HepG2 (cell line): ENCODE data around the gene SMYD1. TPM values are rescaled to one million over a fixed set of nuclear protein-coding genes. Genes with fewer than 3 reads are reported as not detected.
A peak's percentile ranks its signal among the peaks of the same experiment; 100 is the strongest.

Experiments used
- DPF2 ChIP-seq: sonication (generic); formaldehyde crosslinking; IDR thresholded peaks from 2 replicates; pipeline ENCODE4 v1.4.0; 2020; ENCODE audit warnings: mild to moderate bottlenecking, low read depth, missing genetic modification reagents, borderline replicate concordance
- MAF1 ChIP-seq: sonication (generic); formaldehyde crosslinking; IDR thresholded peaks from 2 replicates; pipeline ENCODE4 v1.5.0; 2020; ENCODE audit warnings: missing genetic modification reagents, borderline replicate concordance
- PBX3 ChIP-seq: sonication (generic); formaldehyde crosslinking; IDR thresholded peaks from 2 replicates; pipeline ENCODE4 v1.8.1; 2023; ENCODE audit warnings: missing genetic modification reagents, inconsistent platforms, borderline replicate concordance
- PHF21A ChIP-seq: sonication (generic); formaldehyde crosslinking; IDR thresholded peaks from 2 replicates; pipeline ENCODE4 v1.5.0; 2020; ENCODE audit warnings: mild to moderate bottlenecking, missing genetic modification reagents
- RELA ChIP-seq: sonication (generic); formaldehyde crosslinking; IDR thresholded peaks from 2 replicates; pipeline ENCODE4 v1.4.0; 2020; ENCODE audit warnings: missing genetic modification reagents
- STAT5B ChIP-seq: sonication (generic); formaldehyde crosslinking; IDR thresholded peaks from 2 replicates; pipeline ENCODE4 v1.4.0; 2020; ENCODE audit warnings: missing genetic modification reagents
- YEATS2 ChIP-seq: sonication (generic); formaldehyde crosslinking; IDR thresholded peaks from 2 replicates; pipeline ENCODE4 v1.4.0; 2020; ENCODE audit warnings: missing genetic modification reagents, borderline replicate concordance
- ZFP41 ChIP-seq: sonication (generic); formaldehyde crosslinking; IDR thresholded peaks from 2 replicates; pipeline ENCODE4 v1.4.0; 2020; ENCODE audit warnings: mild to moderate bottlenecking, missing genetic modification reagents, borderline replicate concordance
- ZNF180 ChIP-seq: sonication (generic); formaldehyde crosslinking; IDR thresholded peaks from 2 replicates; pipeline ENCODE4 v1.4.0; 2020; ENCODE audit warnings: low read depth, missing genetic modification reagents, borderline replicate concordance
- ZNF260 ChIP-seq: sonication (generic); formaldehyde crosslinking; IDR thresholded peaks from 2 replicates; pipeline ENCODE4 v1.4.0; 2020; ENCODE audit warnings: missing genetic modification reagents, low read depth, mild to moderate bottlenecking, borderline replicate concordance
- ZNF282 ChIP-seq: fragments of 450-650 bp; IDR thresholded peaks from 2 replicates; pipeline ENCODE4 v1.6.1; 2018; ENCODE audit not compliant: partially characterized antibody
- ZNF292 ChIP-seq: sonication (generic); formaldehyde crosslinking; IDR thresholded peaks from 2 replicates; pipeline ENCODE4 v1.8.1; 2022; ENCODE audit warnings: mild to moderate bottlenecking, low read depth, missing genetic modification reagents, borderline replicate concordance
- ZNF296 ChIP-seq: sonication (generic); formaldehyde crosslinking; conservative IDR thresholded peaks from 2 replicates; pipeline ENCODE4 v1.5.0; 2020; ENCODE audit warnings: mild to moderate bottlenecking, missing genetic modification reagents
- ZNF572 ChIP-seq: sonication (generic); formaldehyde crosslinking; IDR thresholded peaks from 2 replicates; pipeline ENCODE4 v1.5.1; 2020; ENCODE audit warnings: mild to moderate bottlenecking, missing genetic modification reagents
- ZNF660 ChIP-seq: sonication (generic); formaldehyde crosslinking; IDR thresholded peaks from 2 replicates; pipeline ENCODE4 v1.5.1; 2020; ENCODE audit warnings: mild to moderate bottlenecking, low read depth, missing genetic modification reagents, borderline replicate concordance
- polyA plus RNA-seq, 8 experiments: library from polyadenylated mRNA; depleted of rRNA in 3 of 8; stranded (reverse) in 7 of 8; unstranded in 1 of 8; fragments of >200 nt; fragmentation: Illumina TruSeq in 4 of 8; extraction: Trizol in 4 of 8; gene quantifications; 2 replicates each; pipeline versions ENCODE4 v1.2.1 to v1.2.3, GENCODE V29; 2011 to 2016; ENCODE audit warnings: low read depth in 4 of 8, missing spikeins in 1 of 8, mixed read lengths in 1 of 8; ENCODE audit not compliant: insufficient read depth in 1 of 8
- total RNA-seq, 5 experiments: library from RNA; depleted of rRNA; stranded (reverse); fragments of >200 nt; fragmentation: Illumina TruSeq; extraction: Trizol; gene quantifications; 2 replicates each; pipeline ENCODE4 v1.2.3, GENCODE V29; 2016; ENCODE audit warnings: low read depth in 1 of 5
- TF ChIP-seq, protein P1 (sequence below): sonication (generic); formaldehyde crosslinking; conservative IDR thresholded peaks from 2 replicates; pipeline ENCODE4 v1.4.0; 2020; ENCODE audit warnings: missing genetic modification reagents
- TF ChIP-seq, protein P2 (sequence below): IDR thresholded peaks from 2 replicates; pipeline ENCODE4 v1.6.1; 2016; ENCODE audit warnings: low read depth
- TF ChIP-seq, protein P3 (sequence below), 2 experiments: IDR thresholded peaks; 2 replicates each; pipeline ENCODE4 v1.6.1; 2011 to 2012; ENCODE audit warnings: low read length in 2 of 2, borderline replicate concordance in 1 of 2, low read depth in 1 of 2, mild to moderate bottlenecking in 1 of 2, moderate library complexity in 1 of 2
- TF ChIP-seq, protein P4 (sequence below): sonication (generic); formaldehyde crosslinking; IDR thresholded peaks from 2 replicates; pipeline ENCODE4 v1.8.0; 2022; ENCODE audit warnings: mild to moderate bottlenecking, missing genetic modification reagents; ENCODE audit not compliant: insufficient replicate concordance

Gene SMYD1
- total and polyA plus RNA-seq, 2 of the 13 experiments (the other 11 are each of a cell fraction or from before 2014, with no cell fraction given): not detected

- TF ChIP-seq ZNF180 (CRISPR knock-in tag) (no peak), PBX3 (CRISPR knock-in tag) (no peak), STAT5B (CRISPR knock-in tag) (no peak), RELA (CRISPR knock-in tag) (no peak), ZNF282 (no peak), PHF21A (CRISPR knock-in tag) (no peak), MAF1 (CRISPR knock-in tag) (no peak), ZNF572 (CRISPR knock-in tag) (no peak), ZNF260 (CRISPR knock-in tag) (no peak), YEATS2 (no peak), ZNF660 (CRISPR knock-in tag) (no peak), ZFP41 (CRISPR knock-in tag) (no peak), ZNF296 (CRISPR knock-in tag) (no peak), ZNF292 (CRISPR knock-in tag) (no peak), DPF2 (CRISPR knock-in tag) (no peak)
- TF ChIP-seq, protein P1, sequence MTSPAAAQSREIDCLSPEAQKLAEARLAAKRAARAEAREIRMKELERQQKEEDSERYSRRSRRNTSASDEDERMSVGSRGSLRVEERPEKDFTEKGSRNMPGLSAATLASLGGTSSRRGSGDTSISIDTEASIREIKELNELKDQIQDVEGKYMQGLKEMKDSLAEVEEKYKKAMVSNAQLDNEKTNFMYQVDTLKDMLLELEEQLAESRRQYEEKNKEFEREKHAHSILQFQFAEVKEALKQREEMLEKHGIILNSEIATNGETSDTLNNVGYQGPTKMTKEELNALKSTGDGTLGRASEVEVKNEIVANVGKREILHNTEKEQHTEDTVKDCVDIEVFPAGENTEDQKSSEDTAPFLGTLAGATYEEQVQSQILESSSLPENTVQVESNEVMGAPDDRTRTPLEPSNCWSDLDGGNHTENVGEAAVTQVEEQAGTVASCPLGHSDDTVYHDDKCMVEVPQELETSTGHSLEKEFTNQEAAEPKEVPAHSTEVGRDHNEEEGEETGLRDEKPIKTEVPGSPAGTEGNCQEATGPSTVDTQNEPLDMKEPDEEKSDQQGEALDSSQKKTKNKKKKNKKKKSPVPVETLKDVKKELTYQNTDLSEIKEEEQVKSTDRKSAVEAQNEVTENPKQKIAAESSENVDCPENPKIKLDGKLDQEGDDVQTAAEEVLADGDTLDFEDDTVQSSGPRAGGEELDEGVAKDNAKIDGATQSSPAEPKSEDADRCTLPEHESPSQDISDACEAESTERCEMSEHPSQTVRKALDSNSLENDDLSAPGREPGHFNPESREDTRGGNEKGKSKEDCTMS: no peak
- TF ChIP-seq, protein P2, sequence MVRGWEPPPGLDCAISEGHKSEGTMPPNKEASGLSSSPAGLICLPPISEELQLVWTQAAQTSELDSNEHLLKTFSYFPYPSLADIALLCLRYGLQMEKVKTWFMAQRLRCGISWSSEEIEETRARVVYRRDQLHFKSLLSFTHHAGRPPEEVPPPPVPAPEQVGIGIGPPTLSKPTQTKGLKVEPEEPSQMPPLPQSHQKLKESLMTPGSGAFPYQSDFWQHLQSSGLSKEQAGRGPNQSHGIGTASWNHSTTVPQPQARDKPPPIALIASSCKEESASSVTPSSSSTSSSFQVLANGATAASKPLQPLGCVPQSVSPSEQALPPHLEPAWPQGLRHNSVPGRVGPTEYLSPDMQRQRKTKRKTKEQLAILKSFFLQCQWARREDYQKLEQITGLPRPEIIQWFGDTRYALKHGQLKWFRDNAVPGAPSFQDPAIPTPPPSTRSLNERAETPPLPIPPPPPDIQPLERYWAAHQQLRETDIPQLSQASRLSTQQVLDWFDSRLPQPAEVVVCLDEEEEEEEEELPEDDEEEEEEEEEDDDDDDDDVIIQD (CRISPR knock-in tag): peak; percentile 40; the same call in 1 of the 2 replicates
- TF ChIP-seq, protein P3, sequence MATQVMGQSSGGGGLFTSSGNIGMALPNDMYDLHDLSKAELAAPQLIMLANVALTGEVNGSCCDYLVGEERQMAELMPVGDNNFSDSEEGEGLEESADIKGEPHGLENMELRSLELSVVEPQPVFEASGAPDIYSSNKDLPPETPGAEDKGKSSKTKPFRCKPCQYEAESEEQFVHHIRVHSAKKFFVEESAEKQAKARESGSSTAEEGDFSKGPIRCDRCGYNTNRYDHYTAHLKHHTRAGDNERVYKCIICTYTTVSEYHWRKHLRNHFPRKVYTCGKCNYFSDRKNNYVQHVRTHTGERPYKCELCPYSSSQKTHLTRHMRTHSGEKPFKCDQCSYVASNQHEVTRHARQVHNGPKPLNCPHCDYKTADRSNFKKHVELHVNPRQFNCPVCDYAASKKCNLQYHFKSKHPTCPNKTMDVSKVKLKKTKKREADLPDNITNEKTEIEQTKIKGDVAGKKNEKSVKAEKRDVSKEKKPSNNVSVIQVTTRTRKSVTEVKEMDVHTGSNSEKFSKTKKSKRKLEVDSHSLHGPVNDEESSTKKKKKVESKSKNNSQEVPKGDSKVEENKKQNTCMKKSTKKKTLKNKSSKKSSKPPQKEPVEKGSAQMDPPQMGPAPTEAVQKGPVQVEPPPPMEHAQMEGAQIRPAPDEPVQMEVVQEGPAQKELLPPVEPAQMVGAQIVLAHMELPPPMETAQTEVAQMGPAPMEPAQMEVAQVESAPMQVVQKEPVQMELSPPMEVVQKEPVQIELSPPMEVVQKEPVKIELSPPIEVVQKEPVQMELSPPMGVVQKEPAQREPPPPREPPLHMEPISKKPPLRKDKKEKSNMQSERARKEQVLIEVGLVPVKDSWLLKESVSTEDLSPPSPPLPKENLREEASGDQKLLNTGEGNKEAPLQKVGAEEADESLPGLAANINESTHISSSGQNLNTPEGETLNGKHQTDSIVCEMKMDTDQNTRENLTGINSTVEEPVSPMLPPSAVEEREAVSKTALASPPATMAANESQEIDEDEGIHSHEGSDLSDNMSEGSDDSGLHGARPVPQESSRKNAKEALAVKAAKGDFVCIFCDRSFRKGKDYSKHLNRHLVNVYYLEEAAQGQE (IDR thresholded peaks at IDR 0.05; ENCODE audit: borderline replicate concordance in 1 of 2, low read depth in 1 of 2, low read length in 2 of 2): 0 out of 4 replicates have a peak, but pooled peaks of 1 of the 2 experiments have one; percentile 43
- TF ChIP-seq, protein P4, sequence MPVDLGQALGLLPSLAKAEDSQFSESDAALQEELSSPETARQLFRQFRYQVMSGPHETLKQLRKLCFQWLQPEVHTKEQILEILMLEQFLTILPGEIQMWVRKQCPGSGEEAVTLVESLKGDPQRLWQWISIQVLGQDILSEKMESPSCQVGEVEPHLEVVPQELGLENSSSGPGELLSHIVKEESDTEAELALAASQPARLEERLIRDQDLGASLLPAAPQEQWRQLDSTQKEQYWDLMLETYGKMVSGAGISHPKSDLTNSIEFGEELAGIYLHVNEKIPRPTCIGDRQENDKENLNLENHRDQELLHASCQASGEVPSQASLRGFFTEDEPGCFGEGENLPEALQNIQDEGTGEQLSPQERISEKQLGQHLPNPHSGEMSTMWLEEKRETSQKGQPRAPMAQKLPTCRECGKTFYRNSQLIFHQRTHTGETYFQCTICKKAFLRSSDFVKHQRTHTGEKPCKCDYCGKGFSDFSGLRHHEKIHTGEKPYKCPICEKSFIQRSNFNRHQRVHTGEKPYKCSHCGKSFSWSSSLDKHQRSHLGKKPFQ: no peak
These were observed 79.0 kb downstream of the SMYD1 start (continued) for GRCh38 chr2:88146590-88146989.
